Thyroid gland (tissue), 4 donors: ENCODE data around the gene LMO7.

Source experiments
- CTCF ChIP-seq, 6 experiments: fragments of 200-600 bp in 3 of 6; fragments of 450-650 bp in 3 of 6; sonication (generic) in 3 of 6; IDR thresholded peaks; one replicate each; pipeline ENCODE4 v1.5.1; 2016 to 2019; ENCODE audit warnings: antibody characterized with exemption in 6 of 6, mild to moderate bottlenecking in 2 of 6, inconsistent platforms in 1 of 6, moderate library complexity in 1 of 6
- POLR2A ChIP-seq, 2 donors: fragments of 450-650 bp; IDR thresholded peaks; one replicate each; pipeline ENCODE4 v1.6.1; 2017; ENCODE audit warnings: antibody characterized with exemption in 2 of 2, mild to moderate bottlenecking in 2 of 2, moderate library complexity in 1 of 2

DNA sequence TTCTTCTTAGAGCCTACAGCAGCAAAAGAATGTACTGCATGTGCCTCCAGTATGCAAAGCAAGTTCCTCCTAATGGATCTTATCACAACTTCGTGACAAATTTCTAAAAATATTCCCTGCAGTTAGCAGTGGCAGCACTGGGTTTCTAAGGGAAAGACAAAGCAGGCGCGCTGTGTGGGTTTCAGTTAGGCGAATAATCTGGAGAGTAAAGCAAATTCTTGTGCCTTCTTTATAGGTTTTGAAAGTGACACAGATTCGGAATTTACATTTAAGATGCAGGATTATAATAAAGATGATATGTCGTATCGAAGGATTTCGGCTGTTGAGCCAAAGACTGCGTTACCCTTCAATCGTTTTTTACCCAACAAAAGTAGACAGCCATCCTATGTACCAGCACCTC lies 167.9 kb downstream of the LMO7 start:
- TF ChIP-seq POLR2A (IDR thresholded peaks at IDR 0.05) (no peak), CTCF (IDR thresholded peaks at IDR 0.05) (no peak)
